ENCODE results near the gene TBX6. TPM values are rescaled to one million over a fixed set of nuclear protein-coding genes. Genes with fewer than 3 reads are reported as not detected.

The TBX6 gene
- total RNA-seq, 2 donors from 2014 or later, result 1.5 to 2.5 TPM

DNA sequence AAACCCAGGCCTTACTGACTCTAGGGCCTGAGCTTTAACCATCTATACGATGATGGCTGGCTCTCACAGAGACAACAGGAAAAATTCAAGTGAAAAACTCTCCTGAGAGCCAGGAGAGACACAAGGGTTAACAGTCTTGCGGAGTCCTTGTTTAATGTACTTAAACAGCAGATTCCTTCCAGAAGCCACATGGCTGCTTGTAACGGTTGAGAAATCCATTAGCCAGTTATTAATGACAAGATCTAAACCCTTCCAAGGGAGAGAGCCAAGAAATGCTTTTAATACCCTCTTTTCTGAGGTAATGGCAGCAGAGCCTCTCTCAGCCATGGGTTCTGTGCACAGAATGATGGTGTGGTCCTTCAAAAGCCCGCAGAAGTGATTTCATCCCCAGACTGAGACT is 31.4 kb downstream of the TBX6 start:
- Histone ChIP-seq H3K9me3 (no peaks in the 10 kb centered on the region), H3K4me1 (replicated peaks) (peaks cover 12% of the 10 kb centered on the region), H3K27ac (peak overlapping the region in 1 of 2 donors; percentile 4), H3K36me3 (no peaks in the 10 kb centered on the region), H3K4me3 (no peak overlapping the region), H3K27me3 (replicated peaks; ENCODE audit: insufficient read depth) (no peaks in the 10 kb centered on the region)
- 64% methylated on average over 4 of the region's 4 CpGs for WGBS
- intact Hi-C loops (cut with DNase I), result loop anchor here (10.0 kb wide), 1 partner anchor 594 kb away; the partner anchor contains the start of genes FBRS and PRR14
- TF ChIP-seq POLR2AphosphoS5 (IDR thresholded peaks at IDR 0.05), result no peak
- no peak for TF ChIP-seq POLR2A (IDR thresholded peaks at IDR 0.05)
- TF ChIP-seq, protein P1, sequence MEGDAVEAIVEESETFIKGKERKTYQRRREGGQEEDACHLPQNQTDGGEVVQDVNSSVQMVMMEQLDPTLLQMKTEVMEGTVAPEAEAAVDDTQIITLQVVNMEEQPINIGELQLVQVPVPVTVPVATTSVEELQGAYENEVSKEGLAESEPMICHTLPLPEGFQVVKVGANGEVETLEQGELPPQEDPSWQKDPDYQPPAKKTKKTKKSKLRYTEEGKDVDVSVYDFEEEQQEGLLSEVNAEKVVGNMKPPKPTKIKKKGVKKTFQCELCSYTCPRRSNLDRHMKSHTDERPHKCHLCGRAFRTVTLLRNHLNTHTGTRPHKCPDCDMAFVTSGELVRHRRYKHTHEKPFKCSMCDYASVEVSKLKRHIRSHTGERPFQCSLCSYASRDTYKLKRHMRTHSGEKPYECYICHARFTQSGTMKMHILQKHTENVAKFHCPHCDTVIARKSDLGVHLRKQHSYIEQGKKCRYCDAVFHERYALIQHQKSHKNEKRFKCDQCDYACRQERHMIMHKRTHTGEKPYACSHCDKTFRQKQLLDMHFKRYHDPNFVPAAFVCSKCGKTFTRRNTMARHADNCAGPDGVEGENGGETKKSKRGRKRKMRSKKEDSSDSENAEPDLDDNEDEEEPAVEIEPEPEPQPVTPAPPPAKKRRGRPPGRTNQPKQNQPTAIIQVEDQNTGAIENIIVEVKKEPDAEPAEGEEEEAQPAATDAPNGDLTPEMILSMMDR (IDR thresholded peaks at IDR 0.05), result no peak
- DNase-seq (ENCODE audit: low spot score), result no peak

DNA sequence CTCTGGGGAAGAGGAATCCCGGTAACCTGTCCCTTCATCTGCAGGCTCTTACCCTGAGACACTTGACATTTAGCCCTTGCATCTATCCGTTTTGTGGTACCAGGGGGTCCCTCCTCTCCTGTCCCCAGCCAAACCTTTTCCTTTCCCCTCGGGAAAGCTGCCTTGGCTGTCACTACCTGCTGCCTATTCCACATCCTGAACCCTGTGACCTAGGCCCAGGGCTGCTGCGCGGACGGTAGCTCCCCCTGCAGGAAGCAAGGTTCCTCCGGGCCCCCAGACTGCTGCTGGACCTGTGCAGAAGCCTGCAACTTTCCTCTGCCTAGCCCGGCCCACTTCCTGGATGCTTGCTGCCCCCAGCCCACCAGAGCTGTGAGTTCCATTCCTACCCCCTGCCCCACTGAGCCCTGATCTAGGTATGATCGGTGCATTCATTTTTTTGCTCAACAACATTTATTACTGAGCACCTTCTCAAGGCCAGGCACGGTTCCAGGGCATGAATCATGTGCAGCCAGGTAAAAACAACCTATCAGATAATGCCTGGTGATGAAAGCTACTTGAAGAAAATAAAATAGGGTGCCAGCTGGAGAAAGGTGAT is 36.7 kb downstream of the TBX6 start:
- H3K4me1 ChIP-seq (replicated peaks), result peaks cover 4% of the 10 kb centered on the region
- peak; percentile 64 for DNase-seq (ENCODE audit: low spot score)
- no peak overlapping the region for H3K4me3 ChIP-seq
- intact Hi-C loops (cut with DNase I), result no loop called here
- no peaks in the 10 kb centered on the region for H3K27me3 ChIP-seq (replicated peaks; ENCODE audit: insufficient read depth)
- TF ChIP-seq, protein P1 (IDR thresholded peaks at IDR 0.05), result peak in 1 of 4 experiments; percentile 38
- TF ChIP-seq POLR2A (IDR thresholded peaks at IDR 0.05) (no peak), POLR2AphosphoS5 (IDR thresholded peaks at IDR 0.05) (peak; percentile 47)
- WGBS, result 38% methylated on average over 9 of the region's 10 CpGs
- no peaks in the 10 kb centered on the region for H3K36me3 ChIP-seq
- H3K27ac ChIP-seq, result no peak overlapping the region
- H3K9me3 ChIP-seq, result no peaks in the 10 kb centered on the region

DNA sequence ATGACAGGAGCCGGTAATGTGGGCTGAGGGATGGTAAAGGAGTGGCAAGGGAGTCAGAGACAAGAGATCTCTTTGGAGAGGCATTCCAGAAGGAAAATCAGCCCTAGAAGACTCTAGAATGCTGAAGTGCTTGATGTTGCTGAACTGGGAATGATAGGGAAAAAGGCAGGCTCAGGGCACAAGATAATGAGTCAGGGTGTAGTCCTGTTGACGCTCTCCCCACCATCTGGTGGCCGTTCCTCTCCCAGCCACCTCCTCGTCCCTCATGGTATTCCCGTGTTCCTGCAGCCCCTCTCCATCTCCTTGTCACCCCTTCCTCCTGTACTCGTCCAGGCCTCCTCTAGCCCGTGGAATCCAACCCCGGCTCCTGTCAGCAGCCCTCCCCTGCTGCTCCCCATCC is 37.3 kb downstream of the TBX6 start:
- no peak overlapping the region for H3K4me3 ChIP-seq
- no peaks in the 10 kb centered on the region for H3K9me3 ChIP-seq
- TF ChIP-seq, protein P1 (IDR thresholded peaks at IDR 0.05), result no peak
- TF ChIP-seq POLR2A (IDR thresholded peaks at IDR 0.05) (no peak), POLR2AphosphoS5 (IDR thresholded peaks at IDR 0.05) (no peak)
- intact Hi-C loops (cut with DNase I), result no loop called here
- peaks cover 4% of the 10 kb centered on the region for H3K4me1 ChIP-seq (replicated peaks)
- DNase-seq (ENCODE audit: low spot score), result no peak
- H3K27me3 ChIP-seq (replicated peaks; ENCODE audit: insufficient read depth), result no peaks in the 10 kb centered on the region
- H3K36me3 ChIP-seq, result no peaks in the 10 kb centered on the region
- H3K27ac ChIP-seq, result no peak overlapping the region
- 80% methylated on average over 8 of the region's 8 CpGs for WGBS

DNA sequence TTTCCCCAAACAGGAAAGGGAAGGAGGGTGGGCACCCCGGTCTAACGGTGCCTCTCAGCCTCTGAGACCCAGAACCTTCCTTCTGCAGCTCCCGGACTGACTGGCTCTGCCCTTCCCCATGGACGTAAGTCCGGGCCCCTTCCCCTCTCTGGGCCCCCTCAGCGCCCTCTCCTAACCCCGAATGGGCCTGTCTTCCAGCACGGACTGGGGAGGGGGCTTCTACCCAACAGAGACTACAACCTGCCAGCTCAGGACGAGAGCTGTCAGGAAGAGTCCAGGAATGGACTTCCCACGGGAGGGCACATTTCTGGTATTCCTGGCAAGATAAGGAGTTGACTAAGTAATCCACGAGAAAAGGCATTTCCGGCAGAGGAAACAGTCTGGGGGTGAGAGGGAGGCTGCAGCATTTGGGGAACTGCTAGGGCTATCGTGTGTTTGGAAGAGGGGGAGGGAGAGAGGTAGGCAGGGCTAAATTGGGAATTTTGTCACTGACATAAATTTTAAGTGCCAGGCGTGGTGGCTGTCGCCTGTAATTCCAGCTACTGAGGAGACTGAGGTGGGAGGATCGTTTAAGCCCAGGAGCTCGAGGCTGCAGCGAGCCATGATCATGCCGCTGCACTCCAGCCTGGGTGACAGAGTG is 38.2 kb downstream of the TBX6 start:
- TF ChIP-seq, protein P1 (IDR thresholded peaks at IDR 0.05), result no peak
- no peak for TF ChIP-seq POLR2A (IDR thresholded peaks at IDR 0.05)
- TF ChIP-seq POLR2AphosphoS5 (IDR thresholded peaks at IDR 0.05), result no peak
- Histone ChIP-seq H3K36me3 (no peaks in the 10 kb centered on the region), H3K27me3 (replicated peaks; ENCODE audit: insufficient read depth) (no peaks in the 10 kb centered on the region), H3K9me3 (no peaks in the 10 kb centered on the region), H3K4me3 (peak overlapping the region; percentile 52 to 65), H3K27ac (peak overlapping the region in 1 of 2 donors; percentile 2), H3K4me1 (replicated peaks) (peaks cover 4% of the 10 kb centered on the region)
- intact Hi-C loops (cut with DNase I), result no loop called here
- DNase-seq (ENCODE audit: low spot score), result no peak
- 4% methylated on average over 19 of the region's 19 CpGs for WGBS
